ENCODE measurements around the gene CCDC148.

DNA sequence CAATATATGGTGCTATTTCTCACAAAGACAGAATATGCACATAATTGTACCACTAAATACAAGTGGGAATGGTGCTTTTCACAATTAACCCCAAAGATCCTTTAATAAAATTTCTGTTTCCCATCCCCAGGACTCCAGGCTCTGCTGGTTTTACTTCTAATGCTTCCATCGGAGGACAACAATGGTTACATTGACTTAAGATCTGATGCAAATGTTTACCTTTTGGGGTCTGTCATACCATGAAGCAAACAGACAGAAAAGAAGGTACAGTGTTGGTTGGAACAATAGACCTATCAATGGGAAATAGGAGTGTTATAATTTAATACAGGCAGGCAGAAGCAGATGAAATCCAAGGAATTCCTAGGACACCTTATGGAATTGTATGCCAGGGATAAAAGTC lies 249.2 kb downstream of the CCDC148 start:
- TF ChIP-seq YY1 (IDR thresholded peaks at IDR 0.05; ENCODE audit: insufficient read depth, insufficient read length) (no peak), SUZ12 (IDR thresholded peaks at IDR 0.05; ENCODE audit: extremely low read depth, insufficient read depth, insufficient read length) (no peak)
